ENCODE measurements around the gene ZNF680. TPM values are rescaled to one million over a fixed set of nuclear protein-coding genes. Genes with fewer than 3 reads are reported as not detected.

The ZNF680 gene
- total RNA-seq, 2 experiments from 2014 or later = 13.6 to 13.7 TPM

DNA sequence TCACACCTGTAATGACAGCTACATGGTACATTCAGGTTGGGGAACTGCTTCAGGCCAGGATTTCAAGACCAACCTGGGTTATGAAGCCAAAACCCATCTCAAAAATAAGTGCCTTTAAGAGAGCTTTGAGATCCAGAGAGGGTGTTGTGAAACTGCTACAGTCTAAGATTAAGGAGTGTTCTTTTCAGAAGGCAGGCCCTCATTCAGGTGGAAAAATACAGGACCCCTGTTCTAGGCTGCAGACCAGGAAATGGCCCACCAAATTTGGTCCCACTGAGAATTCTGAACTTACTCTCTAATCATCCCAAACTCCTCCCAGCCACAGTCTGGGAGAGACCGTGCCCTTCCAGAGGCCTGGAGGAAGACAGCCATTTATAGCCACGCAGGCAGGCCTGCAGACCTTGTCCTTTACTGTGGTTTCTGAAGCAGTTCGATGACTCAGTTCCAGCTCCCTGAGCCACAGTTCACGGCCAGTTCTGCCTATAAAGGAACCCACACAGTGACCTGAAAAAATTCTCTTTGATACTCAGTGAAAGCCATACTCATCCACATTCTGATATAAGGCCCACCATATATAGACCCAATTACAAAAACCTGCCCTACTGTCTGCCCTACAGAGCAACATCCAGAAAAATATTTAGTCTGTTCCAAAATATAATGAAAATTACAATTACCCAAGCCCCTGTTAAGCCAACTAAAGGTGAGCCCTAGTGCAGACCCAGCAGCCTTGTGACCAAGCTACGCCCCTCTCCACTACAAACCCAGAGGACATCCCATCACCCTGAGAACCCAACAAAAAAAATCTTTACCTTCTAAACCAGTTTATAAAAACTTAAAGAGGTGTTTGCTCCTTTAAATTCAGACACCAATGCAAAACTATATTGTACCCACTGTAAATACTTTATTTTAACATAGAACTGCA, 21.2 kb downstream of the ZNF680 start:
- TF ChIP-seq, protein P1, sequence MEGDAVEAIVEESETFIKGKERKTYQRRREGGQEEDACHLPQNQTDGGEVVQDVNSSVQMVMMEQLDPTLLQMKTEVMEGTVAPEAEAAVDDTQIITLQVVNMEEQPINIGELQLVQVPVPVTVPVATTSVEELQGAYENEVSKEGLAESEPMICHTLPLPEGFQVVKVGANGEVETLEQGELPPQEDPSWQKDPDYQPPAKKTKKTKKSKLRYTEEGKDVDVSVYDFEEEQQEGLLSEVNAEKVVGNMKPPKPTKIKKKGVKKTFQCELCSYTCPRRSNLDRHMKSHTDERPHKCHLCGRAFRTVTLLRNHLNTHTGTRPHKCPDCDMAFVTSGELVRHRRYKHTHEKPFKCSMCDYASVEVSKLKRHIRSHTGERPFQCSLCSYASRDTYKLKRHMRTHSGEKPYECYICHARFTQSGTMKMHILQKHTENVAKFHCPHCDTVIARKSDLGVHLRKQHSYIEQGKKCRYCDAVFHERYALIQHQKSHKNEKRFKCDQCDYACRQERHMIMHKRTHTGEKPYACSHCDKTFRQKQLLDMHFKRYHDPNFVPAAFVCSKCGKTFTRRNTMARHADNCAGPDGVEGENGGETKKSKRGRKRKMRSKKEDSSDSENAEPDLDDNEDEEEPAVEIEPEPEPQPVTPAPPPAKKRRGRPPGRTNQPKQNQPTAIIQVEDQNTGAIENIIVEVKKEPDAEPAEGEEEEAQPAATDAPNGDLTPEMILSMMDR (IDR thresholded peaks at IDR 0.05) = no peak
- no peak overlapping the region for H3K4me3 Mint-ChIP-seq
- peaks cover 11% of the 10 kb centered on the region for H3K4me1 Mint-ChIP-seq (ENCODE audit: low read depth)
- DNase-seq (peak; percentile 8), ATAC-seq (peak; percentile 62)
- H3K27me3 Mint-ChIP-seq = no peaks in the 10 kb centered on the region
- H3K36me3 Mint-ChIP-seq (ENCODE audit: low read depth) = peaks cover 52% of the 10 kb centered on the region
- ChIA-PET CTCF (no interaction called here), POLR2A (interaction anchor here (0.6 kb wide), 1 partner anchor 165 kb away, joined by 3 read pairs; no protein-coding TSS in a partner anchor)
- peaks cover 6% of the 10 kb centered on the region for H3K9me3 Mint-ChIP-seq
- H3K27ac Mint-ChIP-seq = peak overlapping the region; percentile 36
- intact Hi-C loops (cut with micrococcal nuclease) = no loop called here

- intact Hi-C loops (cut with micrococcal nuclease) = no loop called here
- ATAC-seq (no peak), DNase-seq (no peak)
- no peak overlapping the region for H3K27ac Mint-ChIP-seq
- ChIA-PET POLR2A (no interaction called here), CTCF (no interaction called here)
- no peaks in the 10 kb centered on the region for H3K4me1 Mint-ChIP-seq (ENCODE audit: low read depth)
- peaks cover 89% of the 10 kb centered on the region for H3K36me3 Mint-ChIP-seq (ENCODE audit: low read depth)
- no peak overlapping the region for H3K4me3 Mint-ChIP-seq
- no peaks in the 10 kb centered on the region for H3K27me3 Mint-ChIP-seq
- H3K9me3 Mint-ChIP-seq = peaks cover 59% of the 10 kb centered on the region
- TF ChIP-seq, protein P1 (IDR thresholded peaks at IDR 0.05) = no peak
Observed at GRCh38 chr7:64533756-64534155, 29.1 kb downstream of the ZNF680 start.

DNA sequence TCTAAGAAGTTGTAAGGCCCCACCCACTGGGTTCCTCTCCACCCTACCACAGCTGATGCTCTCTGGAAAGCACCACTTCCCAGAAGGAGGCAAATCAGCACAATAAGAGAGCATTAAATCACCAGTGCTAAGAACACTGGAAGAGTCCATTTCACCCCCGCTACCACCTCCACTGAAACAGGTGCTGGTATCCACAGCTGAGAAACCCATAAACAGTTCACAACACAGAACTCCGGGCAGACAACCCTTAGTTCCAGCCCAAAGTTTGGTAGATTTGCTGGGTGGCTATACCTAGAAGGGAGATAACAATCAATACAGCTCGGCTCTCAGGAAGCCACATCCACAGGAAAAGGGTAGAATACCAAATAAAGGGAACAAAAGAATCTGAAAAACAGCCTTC, 34.1 kb downstream of the ZNF680 start:
- H3K4me3 Mint-ChIP-seq = no peak overlapping the region
- ATAC-seq (no peak), DNase-seq (no peak)
- no peaks in the 10 kb centered on the region for H3K4me1 Mint-ChIP-seq (ENCODE audit: low read depth)
- H3K27ac Mint-ChIP-seq = no peak overlapping the region
- H3K27me3 Mint-ChIP-seq = no peaks in the 10 kb centered on the region
- ChIA-PET CTCF (interaction anchor here (1.4 kb wide), 1 partner anchor 12 kb away, joined by 3 read pairs; no protein-coding TSS in a partner anchor), POLR2A (no interaction called here)
- H3K36me3 Mint-ChIP-seq (ENCODE audit: low read depth) = peaks cover 82% of the 10 kb centered on the region
- TF ChIP-seq, protein P1 (IDR thresholded peaks at IDR 0.05) = no peak
- intact Hi-C loops (cut with micrococcal nuclease) = no loop called here
- H3K9me3 Mint-ChIP-seq = peaks cover 58% of the 10 kb centered on the region

GRCh38 chr7:64521409-64521984, 41.4 kb downstream of the ZNF680 start:
- Mint-ChIP-seq H3K36me3 (ENCODE audit: low read depth) (peaks cover 84% of the 10 kb centered on the region), H3K27ac (no peak overlapping the region), H3K4me3 (no peak overlapping the region), H3K27me3 (no peaks in the 10 kb centered on the region), H3K9me3 (peaks cover 58% of the 10 kb centered on the region), H3K4me1 (ENCODE audit: low read depth) (no peaks in the 10 kb centered on the region)
- ChIA-PET POLR2A (no interaction called here), CTCF (no interaction called here)
- ATAC-seq (no peak), DNase-seq (no peak)
- intact Hi-C loops (cut with micrococcal nuclease) = no loop called here
- TF ChIP-seq, protein P1 (IDR thresholded peaks at IDR 0.05) = no peak

DNA sequence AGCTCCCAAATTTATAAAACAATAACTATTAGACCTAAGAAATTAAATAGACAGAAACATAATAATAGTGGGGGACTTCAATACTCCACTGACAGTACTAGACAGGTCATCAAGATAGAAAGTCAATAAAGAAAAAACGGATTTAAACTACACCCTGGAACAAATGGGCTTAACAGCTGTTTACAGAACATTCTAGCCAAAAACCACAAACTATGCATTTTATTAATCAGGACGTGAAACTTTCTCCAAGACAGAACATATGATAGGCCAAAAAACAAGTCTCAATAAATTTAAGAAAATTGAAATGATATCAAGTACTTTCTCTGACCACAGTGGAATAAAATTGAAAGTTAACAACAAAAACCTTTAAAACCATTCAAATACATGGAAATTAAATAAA, 46.4 kb downstream of the ZNF680 start:
- peaks cover 57% of the 10 kb centered on the region for H3K9me3 Mint-ChIP-seq
- POLR2A ChIA-PET = no interaction called here
- CTCF ChIA-PET = interaction anchor here (1.1 kb wide), 1 partner anchor 12 kb away, joined by 3 read pairs; no protein-coding TSS in a partner anchor
- no peaks in the 10 kb centered on the region for H3K4me1 Mint-ChIP-seq (ENCODE audit: low read depth)
- peaks cover 67% of the 10 kb centered on the region for H3K36me3 Mint-ChIP-seq (ENCODE audit: low read depth)
- H3K4me3 Mint-ChIP-seq = no peak overlapping the region
- no peaks in the 10 kb centered on the region for H3K27me3 Mint-ChIP-seq
- no peak overlapping the region for H3K27ac Mint-ChIP-seq
- TF ChIP-seq, protein P1 (IDR thresholded peaks at IDR 0.05) = no peak
- intact Hi-C loops (cut with micrococcal nuclease) = no loop called here
- DNase-seq = no peak
- ATAC-seq = no peak
